T-helper 17 cell (primary cell): ENCODE results near the gene GRIK3. TPM values are rescaled to one million over a fixed set of nuclear protein-coding genes. Genes with fewer than 3 reads are reported as not detected.
"Not testable (repeated sequence)": the region's sequence is repeated elsewhere in the genome, so short reads cannot be mapped to it uniquely, and the experiment has no call there.

Source experiments
- ATAC-seq: fragments of 150-1000 bp; cut with Tn5 transposase; 2 replicates; pipeline ENCODE4 v1.10.0; 2021; ENCODE audit warnings: mild to moderate bottlenecking, moderate library complexity
- DNase-seq, 3 donors: peaks; one replicate each; pipeline versions ENCODE4 v3.0.0 to v3.0.0-alpha.2; 2020 to 2021
- H3K9me3 ChIP-seq: one replicate; pipeline ENCODE4 v1.7.0; 2013; ENCODE audit warnings: low read length, mild to moderate bottlenecking; ENCODE audit not compliant: control insufficient read depth, poor library complexity, severe bottlenecking
- H3K27ac Mint-ChIP-seq: one replicate; pipeline ENCODE4 v1.8.0; 2022; ENCODE audit warnings: mild to moderate bottlenecking, moderate library complexity, mixed read lengths
- H3K27me3 Mint-ChIP-seq: one replicate; pipeline ENCODE4 v1.8.0; 2022; ENCODE audit warnings: mixed read lengths
- H3K36me3 Mint-ChIP-seq: one replicate; pipeline ENCODE4 v1.8.0; 2022; ENCODE audit warnings: low read depth, mixed read lengths
- H3K4me1 Mint-ChIP-seq: one replicate; pipeline ENCODE4 v1.8.0; 2022; ENCODE audit warnings: mild to moderate bottlenecking, mixed read lengths
- H3K4me3 Mint-ChIP-seq: one replicate; pipeline ENCODE4 v1.8.0; 2022; ENCODE audit warnings: mild to moderate bottlenecking, moderate library complexity, mixed read lengths
- total RNA-seq, 4 donors: library from RNA in 2 of 4; stranded (reverse) in 2 of 4; gene quantifications; one replicate each; pipeline ENCODE4 v1.2.3 and lab custom pipeline; 2022 to 2026

The GRIK3 gene
- total RNA-seq, 2 donors from 2014 or later, result not detected

- ATAC-seq (no peak), DNase-seq (no peak)
- H3K9me3 ChIP-seq, result no peaks in the 10 kb centered on the region
- Mint-ChIP-seq H3K4me3 (no peak overlapping the region), H3K4me1 (peaks cover 6% of the 10 kb centered on the region), H3K27me3 (peaks cover 81% of the 10 kb centered on the region), H3K27ac (no peak overlapping the region), H3K36me3 (peaks cover 2% of the 10 kb centered on the region)
These were observed 123.3 kb downstream of the GRIK3 start for GRCh38 chr1:36910886-36911540.

GRCh38 chr1:36909946-36910725 is 124.2 kb downstream of the GRIK3 start:
- Mint-ChIP-seq H3K4me1 (peaks cover 6% of the 10 kb centered on the region), H3K27ac (no peak overlapping the region), H3K4me3 (no peak overlapping the region), H3K36me3 (peaks cover 2% of the 10 kb centered on the region), H3K27me3 (peaks cover 82% of the 10 kb centered on the region)
- ATAC-seq (no peak), DNase-seq (no peak)
- no peaks in the 10 kb centered on the region for H3K9me3 ChIP-seq

- not testable (repeated sequence) for H3K36me3 Mint-ChIP-seq, H3K4me3 Mint-ChIP-seq, H3K4me1 Mint-ChIP-seq, DNase-seq, H3K9me3 ChIP-seq, ATAC-seq, H3K27ac Mint-ChIP-seq
- peaks cover 76% of the 10 kb centered on the region for H3K27me3 Mint-ChIP-seq
These were observed 125.0 kb downstream of the GRIK3 start for GRCh38 chr1:36909359-36909758.

- peaks cover 6% of the 10 kb centered on the region for H3K4me1 Mint-ChIP-seq
- H3K36me3 Mint-ChIP-seq, result peaks cover 2% of the 10 kb centered on the region
- no peak overlapping the region for H3K4me3 Mint-ChIP-seq
- no peaks in the 10 kb centered on the region for H3K9me3 ChIP-seq
- no peak for DNase-seq
- H3K27ac Mint-ChIP-seq, result no peak overlapping the region
- peaks cover 71% of the 10 kb centered on the region for H3K27me3 Mint-ChIP-seq
- no peak for ATAC-seq
These were observed 126.2 kb downstream of the GRIK3 start for GRCh38 chr1:36908096-36908495.

- Mint-ChIP-seq H3K27ac (no peak overlapping the region), H3K4me3 (no peak overlapping the region), H3K36me3 (peaks cover 3% of the 10 kb centered on the region), H3K4me1 (peaks cover 4% of the 10 kb centered on the region), H3K27me3 (peaks cover 65% of the 10 kb centered on the region)
- no peaks in the 10 kb centered on the region for H3K9me3 ChIP-seq
- ATAC-seq (no peak), DNase-seq (no peak)
These were observed 127.8 kb downstream of the GRIK3 start for GRCh38 chr1:36906555-36906954.

- no peaks in the 10 kb centered on the region for H3K9me3 ChIP-seq
- DNase-seq, result no peak
- H3K27ac Mint-ChIP-seq, result no peak overlapping the region
- peaks cover 58% of the 10 kb centered on the region for H3K27me3 Mint-ChIP-seq
- ATAC-seq, result no peak
- peaks cover 2% of the 10 kb centered on the region for H3K4me1 Mint-ChIP-seq
- no peak overlapping the region for H3K4me3 Mint-ChIP-seq
- H3K36me3 Mint-ChIP-seq, result peaks cover 5% of the 10 kb centered on the region
These were observed 128.4 kb downstream of the GRIK3 start for GRCh38 chr1:36905941-36906340.

- ATAC-seq, result no peak
- no peaks in the 10 kb centered on the region for H3K4me1 Mint-ChIP-seq
- H3K27ac Mint-ChIP-seq, result no peak overlapping the region
- no peaks in the 10 kb centered on the region for H3K9me3 ChIP-seq
- H3K27me3 Mint-ChIP-seq, result peaks cover 13% of the 10 kb centered on the region
- H3K4me3 Mint-ChIP-seq, result no peak overlapping the region
- peaks cover 3% of the 10 kb centered on the region for H3K36me3 Mint-ChIP-seq
- no peak for DNase-seq
These were observed 134.2 kb downstream of the GRIK3 start for GRCh38 chr1:36900128-36900527.

- H3K4me3 Mint-ChIP-seq, H3K27ac Mint-ChIP-seq, H3K9me3 ChIP-seq, H3K4me1 Mint-ChIP-seq, H3K36me3 Mint-ChIP-seq, DNase-seq, H3K27me3 Mint-ChIP-seq, ATAC-seq: not testable (repeated sequence)
These were observed 136.5 kb downstream of the GRIK3 start for GRCh38 chr1:36897813-36898212.

- ATAC-seq, result no peak
- H3K27me3 Mint-ChIP-seq, result peaks cover 4% of the 10 kb centered on the region
- H3K9me3 ChIP-seq, result no peaks in the 10 kb centered on the region
- no peak overlapping the region for H3K27ac Mint-ChIP-seq
- DNase-seq, result no peak
- no peaks in the 10 kb centered on the region for H3K36me3 Mint-ChIP-seq
- no peak overlapping the region for H3K4me3 Mint-ChIP-seq
- no peaks in the 10 kb centered on the region for H3K4me1 Mint-ChIP-seq
These were observed 139.5 kb downstream of the GRIK3 start for GRCh38 chr1:36894824-36895223.

- DNase-seq (no peak), ATAC-seq (no peak)
- Mint-ChIP-seq H3K27ac (no peak overlapping the region), H3K36me3 (peaks cover 2% of the 10 kb centered on the region), H3K4me1 (no peaks in the 10 kb centered on the region), H3K27me3 (peaks cover 23% of the 10 kb centered on the region), H3K4me3 (no peak overlapping the region)
- H3K9me3 ChIP-seq, result no peaks in the 10 kb centered on the region
These were observed 143.5 kb downstream of the GRIK3 start for GRCh38 chr1:36890776-36891175.

- DNase-seq, result no peak
- no peak overlapping the region for H3K4me3 Mint-ChIP-seq
These were observed 144.7 kb downstream of the GRIK3 start for GRCh38 chr1:36889478-36890226.

GRCh38 chr1:36888811-36889477 is 145.4 kb downstream of the GRIK3 start:
- peaks cover 2% of the 10 kb centered on the region for H3K36me3 Mint-ChIP-seq
- no peaks in the 10 kb centered on the region for H3K9me3 ChIP-seq
- ATAC-seq (no peak), DNase-seq (no peak)
- H3K4me1 Mint-ChIP-seq, result no peaks in the 10 kb centered on the region
- H3K4me3 Mint-ChIP-seq, result no peak overlapping the region
- peaks cover 23% of the 10 kb centered on the region for H3K27me3 Mint-ChIP-seq
- H3K27ac Mint-ChIP-seq, result no peak overlapping the region

More at GRCh38 chr1:36889478-36890226, 144.7 kb downstream of the GRIK3 start:
- ATAC-seq, result no peak
- Mint-ChIP-seq H3K27me3 (peaks cover 23% of the 10 kb centered on the region), H3K27ac (no peak overlapping the region), H3K4me1 (no peaks in the 10 kb centered on the region), H3K36me3 (peaks cover 2% of the 10 kb centered on the region)
- no peaks in the 10 kb centered on the region for H3K9me3 ChIP-seq
